HEK293T (cell line): ENCODE data around the gene NDUFS6.

Source experiments
- CTCF ChIA-PET: fragments of 350-600 bp; formaldehyde crosslinking; extraction: SDS; loops from one replicate; lab custom pipeline; 2021; ENCODE audit warnings: antibody characterized with exemption, inconsistent platforms; lab: Yijun Ruan, JAX
- POLR2A ChIA-PET: fragments of 350-600 bp; formaldehyde crosslinking; extraction: SDS; loops from one replicate; lab custom pipeline; 2020; ENCODE audit warnings: antibody characterized with exemption, inconsistent platforms; lab: Yijun Ruan, JAX
- DNase-seq: peaks from one replicate; pipeline ENCODE4 v3.0.0; 2012; ENCODE audit warnings: mixed read lengths; ENCODE audit errors: extremely low spot score
- ARNT ChIP-seq: fragments of 450-650 bp; IDR thresholded peaks from 2 replicates; pipeline ENCODE4 v1.6.1; 2017; ENCODE audit warnings: mild to moderate bottlenecking
- BHLHE40 ChIP-seq: fragments of 450-650 bp; IDR thresholded peaks from 2 replicates; pipeline ENCODE4 v1.6.1; 2016; ENCODE audit warnings: mild to moderate bottlenecking, moderate library complexity, borderline replicate concordance
- CTBP1 ChIP-seq: fragments of 450-650 bp; IDR thresholded peaks from 2 replicates; pipeline ENCODE4 v1.6.1; 2016; ENCODE audit warnings: borderline replicate concordance
- ELF4 ChIP-seq: fragments of 450-650 bp; IDR thresholded peaks from 2 replicates; pipeline ENCODE4 v1.6.1; 2017; ENCODE audit warnings: antibody characterized with exemption
- FOXA1 ChIP-seq: fragments of 450-650 bp; IDR thresholded peaks from 2 replicates; pipeline ENCODE4 v1.6.1; 2016; ENCODE audit warnings: mild to moderate bottlenecking
- FOXK2 ChIP-seq: fragments of 450-650 bp; IDR thresholded peaks from 2 replicates; pipeline ENCODE4 v1.6.1; 2016; ENCODE audit warnings: mild to moderate bottlenecking
- FOXM1 ChIP-seq: fragments of 450-650 bp; IDR thresholded peaks from 2 replicates; pipeline ENCODE4 v1.6.1; 2017; ENCODE audit warnings: mild to moderate bottlenecking, borderline replicate concordance
- HDGF ChIP-seq: fragments of 450-650 bp; IDR thresholded peaks from 2 replicates; pipeline ENCODE4 v1.6.1; 2017; ENCODE audit warnings: antibody characterized with exemption, borderline replicate concordance
- L3MBTL2 ChIP-seq: fragments of 450-650 bp; conservative IDR thresholded peaks from 2 replicates; pipeline ENCODE4 v1.6.1; 2016; ENCODE audit warnings: mild to moderate bottlenecking
- LEF1 ChIP-seq: fragments of 450-650 bp; IDR thresholded peaks from 2 replicates; pipeline ENCODE4 v1.6.1; 2017; ENCODE audit warnings: mild to moderate bottlenecking, borderline replicate concordance
- NFRKB ChIP-seq: fragments of 450-650 bp; IDR thresholded peaks from 2 replicates; pipeline ENCODE4 v1.6.1; 2016; ENCODE audit warnings: mild to moderate bottlenecking, moderate library complexity
- SP1 ChIP-seq: fragments of 450-650 bp; IDR thresholded peaks from 2 replicates; pipeline ENCODE4 v1.6.1; 2017
- SUZ12 ChIP-seq: fragments of 450-650 bp; IDR thresholded peaks from 2 replicates; pipeline ENCODE4 v1.6.1; 2016; ENCODE audit warnings: mild to moderate bottlenecking
- TARDBP ChIP-seq: fragments of 450-650 bp; IDR thresholded peaks from 2 replicates; pipeline ENCODE4 v1.6.1; 2016
- ZNF384 ChIP-seq: fragments of 450-650 bp; IDR thresholded peaks from 2 replicates; pipeline ENCODE4 v1.6.1; 2016
- TF ChIP-seq, protein P1 (sequence below): fragments of 450-650 bp; IDR thresholded peaks from 2 replicates; pipeline ENCODE4 v1.6.1; 2016

NDUFS6 gene

DNA sequence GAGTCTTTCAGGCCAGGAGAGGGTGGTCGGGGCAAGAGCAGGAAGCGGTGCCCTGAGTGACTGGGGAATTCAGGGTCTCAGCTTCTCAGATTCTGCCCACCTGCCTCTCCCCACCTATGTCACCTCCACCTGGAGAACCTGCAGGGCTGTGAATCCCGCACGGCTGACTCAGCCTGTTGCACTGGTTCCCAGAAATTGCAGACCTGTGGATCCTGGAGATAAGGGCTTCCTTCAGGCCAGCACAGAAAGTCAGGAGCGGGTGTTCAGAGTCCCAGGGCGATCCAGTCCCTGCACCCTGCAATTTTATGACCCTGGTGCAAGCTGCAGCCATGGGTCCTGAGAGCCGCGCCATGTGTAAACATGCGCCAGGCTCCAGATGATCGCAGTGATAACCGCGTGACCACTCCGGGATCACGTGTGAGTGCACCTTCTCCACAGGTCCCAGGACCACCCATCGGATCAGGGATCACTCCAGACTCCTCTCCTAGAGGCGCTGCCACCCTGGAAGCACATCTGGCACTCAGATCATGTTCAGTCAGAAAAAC, 63.8 kb downstream of the NDUFS6 start:
- no peak for DNase-seq
- POLR2A ChIA-PET, result no interaction called here
- TF ChIP-seq ZNF384, result no peak
- TF ChIP-seq L3MBTL2, result no peak
- TF ChIP-seq LEF1, result no peak
- TF ChIP-seq FOXM1, result no peak
- TF ChIP-seq ARNT, result no peak
- no peak for TF ChIP-seq ELF4
- TF ChIP-seq FOXK2, result no peak
- TF ChIP-seq SP1, result no peak
- TF ChIP-seq HDGF, result no peak
- TF ChIP-seq BHLHE40, result no peak
- no peak for TF ChIP-seq TARDBP
- TF ChIP-seq, protein P1, sequence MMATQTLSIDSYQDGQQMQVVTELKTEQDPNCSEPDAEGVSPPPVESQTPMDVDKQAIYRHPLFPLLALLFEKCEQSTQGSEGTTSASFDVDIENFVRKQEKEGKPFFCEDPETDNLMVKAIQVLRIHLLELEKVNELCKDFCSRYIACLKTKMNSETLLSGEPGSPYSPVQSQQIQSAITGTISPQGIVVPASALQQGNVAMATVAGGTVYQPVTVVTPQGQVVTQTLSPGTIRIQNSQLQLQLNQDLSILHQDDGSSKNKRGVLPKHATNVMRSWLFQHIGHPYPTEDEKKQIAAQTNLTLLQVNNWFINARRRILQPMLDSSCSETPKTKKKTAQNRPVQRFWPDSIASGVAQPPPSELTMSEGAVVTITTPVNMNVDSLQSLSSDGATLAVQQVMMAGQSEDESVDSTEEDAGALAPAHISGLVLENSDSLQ, result no peak
- no peak for TF ChIP-seq FOXA1
- no peak for TF ChIP-seq CTBP1
- no peak for TF ChIP-seq NFRKB
- TF ChIP-seq SUZ12, result no peak
- CTCF ChIA-PET, result no interaction called here

DNA sequence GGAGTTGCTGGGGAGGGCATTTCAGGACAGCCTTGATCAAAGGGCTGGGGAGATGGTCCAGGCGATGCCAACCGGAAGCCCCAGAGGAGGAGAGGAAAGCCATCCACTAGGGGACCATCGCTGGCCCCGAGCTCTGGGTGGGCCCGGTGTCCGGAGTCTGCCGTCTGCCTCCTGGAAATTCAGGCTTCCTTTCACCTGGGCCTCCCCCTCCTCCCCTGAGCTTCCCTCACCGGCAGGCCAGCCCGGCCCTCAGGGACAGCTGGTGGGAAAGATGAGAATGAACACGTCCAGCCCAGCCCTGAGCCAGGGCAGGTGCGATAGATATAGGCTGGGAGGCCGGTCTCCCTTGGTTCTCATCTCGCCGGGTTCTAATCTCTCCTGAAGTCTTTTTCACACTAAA, 64.3 kb downstream of the NDUFS6 start:
- DNase-seq, result no peak
- CTCF ChIA-PET, result no interaction called here
- no peak for TF ChIP-seq CTBP1
- no peak for TF ChIP-seq TARDBP
- TF ChIP-seq FOXK2, result no peak
- TF ChIP-seq ELF4, result no peak
- no peak for TF ChIP-seq SUZ12
- no peak for TF ChIP-seq ARNT
- no peak for TF ChIP-seq BHLHE40
- TF ChIP-seq ZNF384, result no peak
- no peak for TF ChIP-seq FOXM1
- POLR2A ChIA-PET, result interaction anchor here (0.8 kb wide), 1 partner anchor 65 kb away, joined by 3 read pairs; no protein-coding TSS in a partner anchor
